AG04450 (cell line): Measurements from ENCODE around the gene APOA4. TPM values are rescaled to one million over a fixed set of nuclear protein-coding genes. Genes with fewer than 3 reads are reported as not detected.

ENCODE experiments used
- CTCF ChIA-PET: fragments of 300-600, 350-600 bp; formaldehyde crosslinking; extraction: SDS; loops from one replicate; lab custom pipeline; 2022; ENCODE audit warnings: antibody characterized with exemption, inconsistent platforms; lab: Charles Lee
- POLR2A ChIA-PET: fragments of 350-600 bp; formaldehyde crosslinking; extraction: SDS; loops from one replicate; lab custom pipeline; 2021; ENCODE audit warnings: antibody characterized with exemption, inconsistent platforms; lab: Yijun Ruan, JAX
- DNase-seq: peaks from one replicate; pipeline ENCODE4 v3.0.0-alpha.2; 2011; ENCODE audit warnings: low read depth, low spot score
- H3K27ac ChIP-seq: one replicate; pipeline ENCODE4 v1.5.1; 2012; ENCODE audit warnings: low read depth, low read length, control low read depth
- H3K27me3 ChIP-seq: one replicate; pipeline ENCODE4 v1.6.0; 2012; ENCODE audit warnings: low read length; ENCODE audit not compliant: control insufficient read depth, insufficient read depth
- H3K4me3 ChIP-seq: 2 replicates; pipeline ENCODE4 v1.5.1; 2011; ENCODE audit warnings: mild to moderate bottlenecking, low read depth, low read length, control low read depth
- H3K9me3 ChIP-seq: 2 replicates; pipeline ENCODE4 v1.5.1; 2012; ENCODE audit warnings: low read length; ENCODE audit not compliant: control insufficient read depth, insufficient read depth
- polyA plus RNA-seq: library from polyadenylated mRNA; depleted of rRNA; stranded (reverse); fragments of >200 nt; gene quantifications from 2 replicates; pipeline ENCODE4 v1.2.3, GENCODE V29; 2011
- TF ChIP-seq, protein P1 (sequence below): IDR thresholded peaks from 2 replicates; pipeline ENCODE4 v1.5.1; 2011; ENCODE audit warnings: low read depth, low read length, control low read depth, inconsistent platforms

Gene APOA4
- polyA plus RNA-seq, 1 experiment, result not detected

DNA sequence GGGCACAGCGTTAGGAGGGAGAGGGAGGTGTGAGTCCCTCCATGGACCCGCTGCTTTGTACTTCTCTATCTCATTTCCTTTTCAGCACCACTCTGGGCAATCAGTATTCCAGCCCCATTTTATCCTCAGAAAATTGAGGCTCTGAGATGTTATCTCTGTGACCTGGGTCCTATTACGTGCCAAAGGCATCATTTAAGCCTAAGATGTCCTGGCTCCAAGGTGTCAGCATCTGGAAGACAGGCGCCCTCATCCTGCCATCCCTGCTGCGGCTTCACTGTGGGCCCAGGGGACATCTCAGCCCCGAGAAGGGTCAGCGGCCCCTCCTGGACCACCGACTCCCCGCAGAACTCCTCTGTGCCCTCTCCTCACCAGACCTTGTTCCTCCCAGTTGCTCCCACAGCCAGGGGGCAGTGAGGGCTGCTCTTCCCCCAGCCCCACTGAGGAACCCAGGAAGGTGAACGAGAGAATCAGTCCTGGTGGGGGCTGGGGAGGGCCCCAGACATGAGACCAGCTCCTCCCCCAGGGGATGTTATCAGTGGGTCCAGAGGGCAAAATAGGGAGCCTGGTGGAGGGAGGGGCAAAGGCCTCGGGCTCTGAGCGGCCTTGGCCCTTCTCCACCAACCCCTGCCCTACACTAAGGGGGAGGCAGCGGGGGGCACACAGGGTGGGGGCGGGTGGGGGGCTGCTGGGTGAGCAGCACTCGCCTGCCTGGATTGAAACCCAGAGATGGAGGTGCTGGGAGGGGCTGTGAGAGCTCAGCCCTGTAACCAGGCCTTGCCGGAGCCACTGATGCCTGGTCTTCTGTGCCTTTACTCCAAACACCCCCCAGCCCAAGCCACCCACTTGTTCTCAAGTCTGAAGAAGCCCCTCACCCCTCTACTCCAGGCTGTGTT lies 5.8 kb upstream of the APOA4 start:
- Histone ChIP-seq H3K27ac (no peak overlapping the region), H3K4me3 (no peak overlapping the region), H3K27me3 (peaks cover 2% of the 10 kb centered on the region), H3K9me3 (no peaks in the 10 kb centered on the region)
- CTCF ChIA-PET, result no interaction called here
- POLR2A ChIA-PET, result no interaction called here
- TF ChIP-seq, protein P1, sequence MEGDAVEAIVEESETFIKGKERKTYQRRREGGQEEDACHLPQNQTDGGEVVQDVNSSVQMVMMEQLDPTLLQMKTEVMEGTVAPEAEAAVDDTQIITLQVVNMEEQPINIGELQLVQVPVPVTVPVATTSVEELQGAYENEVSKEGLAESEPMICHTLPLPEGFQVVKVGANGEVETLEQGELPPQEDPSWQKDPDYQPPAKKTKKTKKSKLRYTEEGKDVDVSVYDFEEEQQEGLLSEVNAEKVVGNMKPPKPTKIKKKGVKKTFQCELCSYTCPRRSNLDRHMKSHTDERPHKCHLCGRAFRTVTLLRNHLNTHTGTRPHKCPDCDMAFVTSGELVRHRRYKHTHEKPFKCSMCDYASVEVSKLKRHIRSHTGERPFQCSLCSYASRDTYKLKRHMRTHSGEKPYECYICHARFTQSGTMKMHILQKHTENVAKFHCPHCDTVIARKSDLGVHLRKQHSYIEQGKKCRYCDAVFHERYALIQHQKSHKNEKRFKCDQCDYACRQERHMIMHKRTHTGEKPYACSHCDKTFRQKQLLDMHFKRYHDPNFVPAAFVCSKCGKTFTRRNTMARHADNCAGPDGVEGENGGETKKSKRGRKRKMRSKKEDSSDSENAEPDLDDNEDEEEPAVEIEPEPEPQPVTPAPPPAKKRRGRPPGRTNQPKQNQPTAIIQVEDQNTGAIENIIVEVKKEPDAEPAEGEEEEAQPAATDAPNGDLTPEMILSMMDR, result no peak
- DNase-seq, result no peak

- TF ChIP-seq, protein P1, result no peak
- CTCF ChIA-PET, result interaction anchor here (1.0 kb wide), 1 partner anchor 13 kb away, joined by 3 read pairs; no protein-coding TSS in a partner anchor
Observed at GRCh38 chr11:116827461-116827860, 4.4 kb upstream of the APOA4 start.

GRCh38 chr11:116826751-116827431 lies 3.8 kb upstream of the APOA4 start:
- ChIA-PET POLR2A (no interaction called here), CTCF (interaction anchor here (1.0 kb wide), 1 partner anchor 14 kb away, joined by 3 read pairs; no protein-coding TSS in a partner anchor)
- no peak for DNase-seq
- Histone ChIP-seq H3K27me3 (peaks cover 5% of the 10 kb centered on the region), H3K9me3 (no peaks in the 10 kb centered on the region), H3K4me3 (no peak overlapping the region), H3K27ac (no peak overlapping the region)
- TF ChIP-seq, protein P1, result no peak

More at GRCh38 chr11:116827461-116827860, 4.4 kb upstream of the APOA4 start:
- Histone ChIP-seq H3K27me3 (peaks cover 5% of the 10 kb centered on the region), H3K9me3 (no peaks in the 10 kb centered on the region), H3K27ac (no peak overlapping the region), H3K4me3 (no peak overlapping the region)
- DNase-seq, result no peak
- POLR2A ChIA-PET, result no interaction called here

GRCh38 chr11:116825854-116826750 lies 3.0 kb upstream of the APOA4 start:
- TF ChIP-seq, protein P1, result no peak
- H3K27ac ChIP-seq, result no peak overlapping the region
- peaks cover 5% of the 10 kb centered on the region for H3K27me3 ChIP-seq
- ChIA-PET POLR2A (no interaction called here), CTCF (interaction anchor here (1.1 kb wide), 1 partner anchor 10 kb away, joined by 4 read pairs; no protein-coding TSS in a partner anchor)
- H3K9me3 ChIP-seq, result no peaks in the 10 kb centered on the region
- H3K4me3 ChIP-seq, result no peak overlapping the region
- no peak for DNase-seq
